ENCODE results near the gene LARGE1. TPM values are rescaled to one million over a fixed set of nuclear protein-coding genes. Genes with fewer than 3 reads are reported as not detected.

LARGE1 gene
- total RNA-seq, 1 experiment from 2014 or later = 1.3 TPM

DNA sequence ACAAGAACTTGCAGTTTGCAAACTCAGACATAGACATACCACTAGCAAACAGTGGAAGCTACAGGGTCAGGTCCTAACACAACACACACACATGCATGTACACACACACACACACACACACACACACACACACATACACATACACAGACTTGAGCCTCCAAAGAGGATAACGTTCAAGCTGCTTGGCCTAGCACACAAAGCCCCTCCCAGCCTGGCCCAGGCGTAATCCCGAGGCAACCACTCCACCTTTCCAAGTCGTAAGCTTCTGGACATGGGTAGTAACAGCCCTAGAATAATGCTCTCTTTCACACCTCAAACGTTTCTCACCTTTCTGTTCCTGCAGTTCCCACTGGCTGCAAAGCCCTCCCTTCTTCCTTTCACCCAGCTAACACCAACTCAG, 88.6 kb downstream of the LARGE1 start:
- H3K9me2 ChIP-seq (replicated peaks; ENCODE audit: low read length) = no peaks in the 10 kb centered on the region
- H3K27me3 ChIP-seq (ENCODE audit: low read length) = no peaks in the 10 kb centered on the region
- H3K4me3 ChIP-seq (ENCODE audit: low read length) = no peak overlapping the region
- ATAC-seq = no peak
- POLR2A ChIA-PET (ENCODE audit: unreplicated experiment) = no interaction called here
- BruUV-seq (replicated peaks) = no TSS peak
- no peak overlapping the region for H3K4me2 ChIP-seq (ENCODE audit: low read length)
- no peaks in the 10 kb centered on the region for H4K20me1 ChIP-seq (ENCODE audit: low read length)
- H3K36me3 ChIP-seq (ENCODE audit: low read depth, low read length) = no peaks in the 10 kb centered on the region
- no peaks in the 10 kb centered on the region for H3K4me1 ChIP-seq (ENCODE audit: insufficient read depth, low read length)
- no peaks in the 10 kb centered on the region for H3F3A ChIP-seq (ENCODE audit: low read length, unreplicated experiment)
- CTCF ChIA-PET = no interaction called here
- H3K79me2 ChIP-seq (ENCODE audit: low read length) = no peaks in the 10 kb centered on the region
- H3K9me3 ChIP-seq (ENCODE audit: low read length) = no peaks in the 10 kb centered on the region
- intact Hi-C loops (cut with micrococcal nuclease) = no loop called here
- no peak overlapping the region for H2AFZ ChIP-seq (ENCODE audit: low read length)
- DNase-seq = no peak
- TF ChIP-seq, protein P1, sequence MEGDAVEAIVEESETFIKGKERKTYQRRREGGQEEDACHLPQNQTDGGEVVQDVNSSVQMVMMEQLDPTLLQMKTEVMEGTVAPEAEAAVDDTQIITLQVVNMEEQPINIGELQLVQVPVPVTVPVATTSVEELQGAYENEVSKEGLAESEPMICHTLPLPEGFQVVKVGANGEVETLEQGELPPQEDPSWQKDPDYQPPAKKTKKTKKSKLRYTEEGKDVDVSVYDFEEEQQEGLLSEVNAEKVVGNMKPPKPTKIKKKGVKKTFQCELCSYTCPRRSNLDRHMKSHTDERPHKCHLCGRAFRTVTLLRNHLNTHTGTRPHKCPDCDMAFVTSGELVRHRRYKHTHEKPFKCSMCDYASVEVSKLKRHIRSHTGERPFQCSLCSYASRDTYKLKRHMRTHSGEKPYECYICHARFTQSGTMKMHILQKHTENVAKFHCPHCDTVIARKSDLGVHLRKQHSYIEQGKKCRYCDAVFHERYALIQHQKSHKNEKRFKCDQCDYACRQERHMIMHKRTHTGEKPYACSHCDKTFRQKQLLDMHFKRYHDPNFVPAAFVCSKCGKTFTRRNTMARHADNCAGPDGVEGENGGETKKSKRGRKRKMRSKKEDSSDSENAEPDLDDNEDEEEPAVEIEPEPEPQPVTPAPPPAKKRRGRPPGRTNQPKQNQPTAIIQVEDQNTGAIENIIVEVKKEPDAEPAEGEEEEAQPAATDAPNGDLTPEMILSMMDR (conservative IDR thresholded peaks at IDR 0.05; ENCODE audit: low read depth, low read length) = no peak
- no peak overlapping the region for H3K9ac ChIP-seq (ENCODE audit: low read length)
- no peak overlapping the region for H3K27ac ChIP-seq (ENCODE audit: low read length)

DNA sequence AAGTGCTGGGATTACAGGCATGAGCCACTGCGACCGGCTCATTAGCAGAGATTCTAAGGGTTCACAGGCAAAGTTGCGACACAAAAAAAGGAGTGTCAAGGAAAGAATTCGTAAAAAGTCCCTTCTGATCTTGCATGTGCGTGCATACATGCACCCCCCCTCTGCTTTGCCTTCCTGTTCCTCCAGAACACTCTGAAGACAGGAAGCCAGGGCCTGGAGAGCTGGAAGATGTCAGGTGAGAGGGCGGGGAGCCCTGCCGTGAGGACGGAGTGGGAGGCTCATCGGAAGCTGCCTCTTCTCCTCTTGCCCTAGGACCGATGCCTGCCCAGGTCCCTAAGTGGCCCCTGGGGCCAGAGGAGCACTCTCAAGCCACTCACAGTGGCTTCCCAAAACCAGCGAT, 89.1 kb downstream of the LARGE1 start:
- no peak overlapping the region for H3K4me3 ChIP-seq (ENCODE audit: low read length)
- no peaks in the 10 kb centered on the region for H3F3A ChIP-seq (ENCODE audit: low read length, unreplicated experiment)
- CTCF ChIA-PET = no interaction called here
- H3K79me2 ChIP-seq (ENCODE audit: low read length) = no peaks in the 10 kb centered on the region
- H3K36me3 ChIP-seq (ENCODE audit: low read depth, low read length) = no peaks in the 10 kb centered on the region
- no peaks in the 10 kb centered on the region for H3K9me3 ChIP-seq (ENCODE audit: low read length)
- no peaks in the 10 kb centered on the region for H3K4me1 ChIP-seq (ENCODE audit: insufficient read depth, low read length)
- H3K4me2 ChIP-seq (ENCODE audit: low read length) = no peak overlapping the region
- no peak overlapping the region for H3K27ac ChIP-seq (ENCODE audit: low read length)
- no peak for DNase-seq
- no peak for ATAC-seq
- H3K9ac ChIP-seq (ENCODE audit: low read length) = no peak overlapping the region
- TF ChIP-seq, protein P1 (conservative IDR thresholded peaks at IDR 0.05; ENCODE audit: low read depth, low read length) = no peak
- TF ChIP-seq EZH2 (IDR thresholded peaks at IDR 0.05; ENCODE audit: low read length, unreplicated experiment) = no peak
- TF ChIP-seq EZH2phosphoT487 (IDR thresholded peaks at IDR 0.05; ENCODE audit: borderline replicate concordance, low read length) = no peak
- no peaks in the 10 kb centered on the region for H3K9me2 ChIP-seq (replicated peaks; ENCODE audit: low read length)
- intact Hi-C loops (cut with micrococcal nuclease) = no loop called here
- BruUV-seq (replicated peaks) = no TSS peak
- H3K27me3 ChIP-seq (ENCODE audit: low read length) = no peaks in the 10 kb centered on the region
- H4K20me1 ChIP-seq (ENCODE audit: low read length) = no peaks in the 10 kb centered on the region
- POLR2A ChIA-PET (ENCODE audit: unreplicated experiment) = no interaction called here
- no peak overlapping the region for H2AFZ ChIP-seq (ENCODE audit: low read length)

DNA sequence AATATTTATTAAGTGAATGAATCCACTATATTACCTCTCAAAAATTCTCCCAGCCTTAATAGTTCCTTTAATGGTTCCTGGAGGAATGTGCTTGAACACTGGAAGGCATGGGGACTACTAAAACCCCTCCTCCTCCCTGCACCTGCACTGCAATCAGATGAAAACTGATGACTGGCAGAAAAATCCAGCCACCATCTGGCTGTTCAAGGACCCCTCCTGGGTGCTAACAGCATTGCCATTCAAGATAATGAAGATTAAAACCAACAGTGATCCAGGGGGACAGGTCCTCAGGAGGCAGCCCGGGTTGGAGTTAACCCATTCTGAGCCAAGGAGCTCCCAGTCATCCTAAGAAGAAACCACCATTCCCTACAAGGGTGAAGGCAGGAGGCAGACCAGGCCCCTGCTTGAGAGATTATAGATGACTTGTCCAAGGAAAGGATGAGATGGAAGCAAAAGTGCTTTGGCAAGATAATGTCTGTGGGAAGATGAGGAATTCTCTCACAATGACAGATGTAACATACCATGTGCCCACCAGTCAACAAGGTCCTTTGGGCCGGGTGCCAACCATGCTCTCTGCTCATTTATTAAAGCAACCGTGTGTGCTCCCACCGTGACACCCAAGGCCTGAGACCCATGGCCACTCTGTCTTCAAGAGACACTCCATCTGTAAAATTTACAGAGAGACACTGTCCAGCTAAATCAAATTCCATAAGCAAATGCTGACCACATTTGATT, 90.6 kb downstream of the LARGE1 start:
- no peak overlapping the region for H3K27ac ChIP-seq (ENCODE audit: low read length)
- no peaks in the 10 kb centered on the region for H3K27me3 ChIP-seq (ENCODE audit: low read length)
- no peaks in the 10 kb centered on the region for H3K36me3 ChIP-seq (ENCODE audit: low read depth, low read length)
- no peaks in the 10 kb centered on the region for H3F3A ChIP-seq (ENCODE audit: low read length, unreplicated experiment)
- H3K4me2 ChIP-seq (ENCODE audit: low read length) = no peak overlapping the region
- intact Hi-C loops (cut with micrococcal nuclease) = no loop called here
- no TSS peak for BruUV-seq (replicated peaks)
- no peak overlapping the region for H3K9ac ChIP-seq (ENCODE audit: low read length)
- DNase-seq = no peak
- H3K9me2 ChIP-seq (replicated peaks; ENCODE audit: low read length) = no peaks in the 10 kb centered on the region
- H3K4me1 ChIP-seq (ENCODE audit: insufficient read depth, low read length) = no peaks in the 10 kb centered on the region
- no peak for ATAC-seq
- no peak overlapping the region for H3K4me3 ChIP-seq (ENCODE audit: low read length)
- H3K9me3 ChIP-seq (ENCODE audit: low read length) = no peaks in the 10 kb centered on the region
- no peaks in the 10 kb centered on the region for H3K79me2 ChIP-seq (ENCODE audit: low read length)
- CTCF ChIA-PET = no interaction called here
- POLR2A ChIA-PET (ENCODE audit: unreplicated experiment) = no interaction called here
- no peak overlapping the region for H2AFZ ChIP-seq (ENCODE audit: low read length)
- H4K20me1 ChIP-seq (ENCODE audit: low read length) = no peaks in the 10 kb centered on the region
- TF ChIP-seq EZH2 (IDR thresholded peaks at IDR 0.05; ENCODE audit: low read length, unreplicated experiment) (no peak), EZH2phosphoT487 (IDR thresholded peaks at IDR 0.05; ENCODE audit: borderline replicate concordance, low read length) (no peak)
- TF ChIP-seq, protein P1 (conservative IDR thresholded peaks at IDR 0.05; ENCODE audit: low read depth, low read length) = no peak
